KMS-11 (cell line): ENCODE measurements around the gene ARHGAP27.
"Not testable (repeated sequence)": the region's sequence is repeated elsewhere in the genome, so short reads cannot be mapped to it uniquely, and the experiment has no call there.

Experiments used
- H2AFZ ChIP-seq: fragments of 200-600 bp; sonication (generic); 2 replicates; pipeline ENCODE4 v1.6.1; 2016; ENCODE audit warnings: antibody characterized with exemption, mixed run types, low read depth
- H3K27ac ChIP-seq: fragments of 200-600 bp; sonication (generic); 2 replicates; pipeline ENCODE4 v1.6.1; 2016; ENCODE audit warnings: mild to moderate bottlenecking, mixed run types
- H3K27me3 ChIP-seq: fragments of 200-600 bp; sonication (generic); 2 replicates; pipeline ENCODE4 v1.6.1; 2017; ENCODE audit warnings: mild to moderate bottlenecking, low read depth, mixed run types, moderate library complexity; ENCODE audit not compliant: insufficient read depth
- H3K36me3 ChIP-seq: fragments of 200-600 bp; sonication (generic); 2 replicates; pipeline ENCODE4 v1.6.1; 2017; ENCODE audit warnings: mild to moderate bottlenecking, mixed run types; ENCODE audit not compliant: insufficient read depth
- H3K4me1 ChIP-seq: fragments of 200-600 bp; sonication (generic); 2 replicates; pipeline ENCODE4 v1.6.1; 2016; ENCODE audit warnings: mild to moderate bottlenecking, low read depth, mixed run types; ENCODE audit not compliant: poor library complexity, severe bottlenecking
- H3K4me2 ChIP-seq: fragments of 200-600 bp; sonication (generic); 2 replicates; pipeline ENCODE4 v1.7.0; 2016; ENCODE audit warnings: mild to moderate bottlenecking, mixed run types
- H3K4me3 ChIP-seq: fragments of 200-600 bp; sonication (generic); IDR thresholded peaks from 2 replicates; pipeline ENCODE4 v1.6.1; 2017; ENCODE audit warnings: low read depth, low read length, mixed read lengths; ENCODE audit not compliant: insufficient read depth
- H3K79me2 ChIP-seq: fragments of 200-600 bp; sonication (generic); 2 replicates; pipeline ENCODE4 v1.6.1; 2016; ENCODE audit warnings: low read depth, mixed run types; ENCODE audit not compliant: insufficient read depth
- H3K9ac ChIP-seq: fragments of 200-600 bp; sonication (generic); 2 replicates; pipeline ENCODE4 v1.6.1; 2016; ENCODE audit warnings: mild to moderate bottlenecking, mixed run types
- H4K20me1 ChIP-seq: fragments of 200-600 bp; sonication (generic); 2 replicates; pipeline ENCODE4 v1.6.1; 2016; ENCODE audit warnings: mild to moderate bottlenecking, mixed run types; ENCODE audit not compliant: insufficient read depth

The ARHGAP27 gene

DNA sequence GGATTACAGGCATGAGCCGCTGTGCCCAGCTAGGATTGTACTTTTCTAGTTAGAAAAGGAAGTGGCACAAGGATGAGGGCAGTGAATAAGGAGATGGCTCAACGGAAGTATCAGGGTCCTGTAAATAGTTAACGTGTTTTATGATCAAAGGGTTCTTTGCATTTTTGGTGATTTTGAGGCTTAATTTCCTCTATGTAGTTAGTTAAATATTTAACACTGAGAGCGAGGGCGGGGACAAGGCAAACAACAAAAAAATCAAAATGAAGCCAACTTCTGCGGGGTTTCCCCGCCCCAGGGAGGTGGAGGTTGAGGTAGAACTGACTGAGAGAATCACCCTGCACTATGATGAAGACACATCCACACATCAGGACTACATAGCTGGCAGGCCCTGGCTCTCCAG is 15.4 kb upstream of the ARHGAP27 start:
- H3K9ac ChIP-seq, H3K4me3 ChIP-seq, H3K27me3 ChIP-seq, H4K20me1 ChIP-seq, H3K36me3 ChIP-seq, H3K27ac ChIP-seq, H3K4me2 ChIP-seq, H2AFZ ChIP-seq, H3K79me2 ChIP-seq: not testable (repeated sequence)
- H3K4me1 ChIP-seq = peaks cover 42% of the 10 kb centered on the region

DNA sequence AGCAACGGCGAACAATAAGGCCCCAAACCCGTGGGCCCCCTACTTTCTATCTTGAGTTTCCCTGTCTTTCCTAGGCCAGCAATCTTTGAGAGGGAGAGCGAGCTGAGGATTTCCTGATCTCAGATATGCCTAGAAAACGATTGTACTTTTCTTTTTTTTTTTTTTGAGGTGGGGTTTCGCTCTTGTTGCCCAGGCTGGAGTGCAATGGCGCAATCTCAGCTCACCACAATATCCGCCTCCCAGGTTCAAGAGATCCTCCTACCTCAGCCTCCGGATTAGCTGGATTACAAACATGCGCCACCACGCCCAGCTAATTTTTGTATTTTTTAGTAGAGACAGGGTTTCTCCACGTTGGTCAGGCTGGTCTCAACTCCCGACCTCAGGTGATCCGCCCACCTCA is 15.0 kb upstream of the ARHGAP27 start:
- H3K4me3 ChIP-seq, H4K20me1 ChIP-seq, H2AFZ ChIP-seq, H3K9ac ChIP-seq, H3K27ac ChIP-seq, H3K79me2 ChIP-seq, H3K36me3 ChIP-seq, H3K27me3 ChIP-seq, H3K4me2 ChIP-seq: not testable (repeated sequence)
- peaks cover 41% of the 10 kb centered on the region for H3K4me1 ChIP-seq

- not testable (repeated sequence) for H3K27ac ChIP-seq, H3K36me3 ChIP-seq, H3K27me3 ChIP-seq, H2AFZ ChIP-seq, H3K4me2 ChIP-seq, H3K79me2 ChIP-seq, H3K9ac ChIP-seq, H4K20me1 ChIP-seq, H3K4me3 ChIP-seq
- peaks cover 43% of the 10 kb centered on the region for H3K4me1 ChIP-seq
These were observed 14.4 kb upstream of the ARHGAP27 start for GRCh38 chr17:45446872-45447625.

GRCh38 chr17:45445901-45446743 is 13.5 kb upstream of the ARHGAP27 start:
- not testable (repeated sequence) for H3K27ac ChIP-seq, H3K36me3 ChIP-seq, H3K4me2 ChIP-seq, H3K4me3 ChIP-seq, H3K9ac ChIP-seq, H3K27me3 ChIP-seq, H2AFZ ChIP-seq, H4K20me1 ChIP-seq, H3K79me2 ChIP-seq
- peaks cover 44% of the 10 kb centered on the region for H3K4me1 ChIP-seq

- H3K9ac ChIP-seq, H3K4me3 ChIP-seq, H3K79me2 ChIP-seq, H3K27me3 ChIP-seq, H4K20me1 ChIP-seq, H2AFZ ChIP-seq, H3K4me2 ChIP-seq, H3K27ac ChIP-seq, H3K36me3 ChIP-seq: not testable (repeated sequence)
- peaks cover 47% of the 10 kb centered on the region for H3K4me1 ChIP-seq
These were observed 12.5 kb upstream of the ARHGAP27 start for GRCh38 chr17:45444856-45445820.

- H3K27ac ChIP-seq, H3K36me3 ChIP-seq, H3K9ac ChIP-seq, H3K27me3 ChIP-seq, H3K4me2 ChIP-seq, H2AFZ ChIP-seq, H3K4me3 ChIP-seq, H3K79me2 ChIP-seq, H4K20me1 ChIP-seq: not testable (repeated sequence)
- peaks cover 52% of the 10 kb centered on the region for H3K4me1 ChIP-seq
These were observed 11.6 kb upstream of the ARHGAP27 start for GRCh38 chr17:45444301-45444700.

DNA sequence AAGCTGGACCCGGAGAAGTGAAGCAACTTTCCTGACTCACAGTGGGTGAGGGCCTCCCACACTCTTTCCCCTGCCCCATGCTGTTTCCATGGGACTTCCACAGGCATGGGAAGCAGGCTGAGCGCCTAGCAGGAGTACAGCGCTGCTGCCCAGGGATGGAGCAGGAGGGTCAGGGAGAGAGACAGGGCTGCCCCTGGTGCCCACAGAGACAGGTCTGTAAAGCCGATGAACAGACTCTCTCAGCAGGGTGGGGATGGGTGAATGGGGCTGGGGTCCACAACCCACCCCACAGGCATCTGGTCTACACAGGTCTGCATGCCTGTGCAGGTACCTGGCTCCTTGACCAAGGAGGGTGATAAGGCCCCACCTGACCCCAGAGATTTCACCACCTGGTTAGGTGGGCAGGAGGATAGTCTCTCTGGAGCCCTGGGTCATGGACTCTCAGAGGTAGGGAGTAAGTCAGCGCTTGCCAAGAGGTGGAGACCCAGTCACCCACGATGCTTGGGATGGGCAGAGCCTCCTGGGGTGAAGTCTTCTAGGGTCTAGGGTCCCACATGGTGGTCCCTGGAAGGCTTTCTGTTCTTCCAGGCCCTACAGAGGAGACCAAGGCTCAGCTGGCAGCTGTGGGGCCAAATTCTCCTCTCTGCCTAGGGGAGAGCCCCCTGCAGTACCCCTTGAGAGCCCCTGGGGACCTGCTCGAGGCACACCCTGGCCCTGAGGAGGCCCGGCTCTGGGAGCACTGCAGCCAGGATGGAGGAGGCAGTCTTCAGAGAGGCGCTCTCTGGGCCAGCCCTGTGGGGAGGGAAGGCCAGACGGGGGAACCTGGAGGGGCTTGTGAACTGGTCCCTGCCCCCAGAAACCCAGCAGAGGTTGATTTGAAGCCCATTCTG is 10.9 kb upstream of the ARHGAP27 start:
- H4K20me1 ChIP-seq, H3K27me3 ChIP-seq, H3K79me2 ChIP-seq, H3K4me2 ChIP-seq, H3K36me3 ChIP-seq, H3K27ac ChIP-seq, H2AFZ ChIP-seq, H3K4me3 ChIP-seq, H3K9ac ChIP-seq: not testable (repeated sequence)
- H3K4me1 ChIP-seq = peaks cover 59% of the 10 kb centered on the region
